Glutamatergic neuron (in vitro differentiated cells): ENCODE measurements around the gene CHDH. TPM values are rescaled to one million over a fixed set of nuclear protein-coding genes. Genes with fewer than 3 reads are reported as not detected.
A peak's percentile ranks its signal among the peaks of the same experiment; 100 is the strongest.

Source experiments
- DNase-seq: peaks from one replicate; pipeline ENCODE4 v3.0.0; 2022
- H3K27ac Mint-ChIP-seq: one replicate; pipeline ENCODE4 v1.8.0; 2020; ENCODE audit warnings: mild to moderate bottlenecking, mixed read lengths, inconsistent platforms; ENCODE audit not compliant: unreplicated experiment
- H3K27me3 Mint-ChIP-seq: one replicate; pipeline ENCODE4 v1.8.0; 2020; ENCODE audit warnings: mild to moderate bottlenecking, moderate library complexity, mixed read lengths, inconsistent platforms; ENCODE audit not compliant: unreplicated experiment
- H3K36me3 Mint-ChIP-seq: one replicate; pipeline ENCODE4 v1.8.0; 2020; ENCODE audit warnings: mild to moderate bottlenecking, mixed read lengths, inconsistent platforms; ENCODE audit not compliant: unreplicated experiment
- H3K4me1 Mint-ChIP-seq: one replicate; pipeline ENCODE4 v1.8.0; 2020; ENCODE audit warnings: mild to moderate bottlenecking, low read depth, mixed read lengths, inconsistent platforms; ENCODE audit not compliant: unreplicated experiment
- H3K4me3 Mint-ChIP-seq: one replicate; pipeline ENCODE4 v1.8.0; 2020; ENCODE audit warnings: mild to moderate bottlenecking, mixed read lengths, inconsistent platforms; ENCODE audit not compliant: unreplicated experiment
- H3K9me3 Mint-ChIP-seq: one replicate; pipeline ENCODE4 v1.8.0; 2020; ENCODE audit warnings: mild to moderate bottlenecking, moderate library complexity, mixed read lengths, inconsistent platforms; ENCODE audit not compliant: unreplicated experiment
- total RNA-seq: library from RNA; stranded (reverse); fragmentation: NEBNext Ultra II Directional; extraction: Animal tissue kit (Norgen Biotek cat#: 25700); gene quantifications from one replicate; pipeline ENCODE4 v1.2.1, GENCODE V29; 2021; ENCODE audit not compliant: unreplicated experiment
- TF ChIP-seq, protein P1 (sequence below): fragments of 200-600 bp; sonication (generic); IDR thresholded peaks from one replicate; pipeline ENCODE4 v1.5.0; 2021; ENCODE audit not compliant: partially characterized antibody, unreplicated experiment

Gene CHDH
- total RNA-seq, 1 donor from 2014 or later: 0.61 TPM

DNA sequence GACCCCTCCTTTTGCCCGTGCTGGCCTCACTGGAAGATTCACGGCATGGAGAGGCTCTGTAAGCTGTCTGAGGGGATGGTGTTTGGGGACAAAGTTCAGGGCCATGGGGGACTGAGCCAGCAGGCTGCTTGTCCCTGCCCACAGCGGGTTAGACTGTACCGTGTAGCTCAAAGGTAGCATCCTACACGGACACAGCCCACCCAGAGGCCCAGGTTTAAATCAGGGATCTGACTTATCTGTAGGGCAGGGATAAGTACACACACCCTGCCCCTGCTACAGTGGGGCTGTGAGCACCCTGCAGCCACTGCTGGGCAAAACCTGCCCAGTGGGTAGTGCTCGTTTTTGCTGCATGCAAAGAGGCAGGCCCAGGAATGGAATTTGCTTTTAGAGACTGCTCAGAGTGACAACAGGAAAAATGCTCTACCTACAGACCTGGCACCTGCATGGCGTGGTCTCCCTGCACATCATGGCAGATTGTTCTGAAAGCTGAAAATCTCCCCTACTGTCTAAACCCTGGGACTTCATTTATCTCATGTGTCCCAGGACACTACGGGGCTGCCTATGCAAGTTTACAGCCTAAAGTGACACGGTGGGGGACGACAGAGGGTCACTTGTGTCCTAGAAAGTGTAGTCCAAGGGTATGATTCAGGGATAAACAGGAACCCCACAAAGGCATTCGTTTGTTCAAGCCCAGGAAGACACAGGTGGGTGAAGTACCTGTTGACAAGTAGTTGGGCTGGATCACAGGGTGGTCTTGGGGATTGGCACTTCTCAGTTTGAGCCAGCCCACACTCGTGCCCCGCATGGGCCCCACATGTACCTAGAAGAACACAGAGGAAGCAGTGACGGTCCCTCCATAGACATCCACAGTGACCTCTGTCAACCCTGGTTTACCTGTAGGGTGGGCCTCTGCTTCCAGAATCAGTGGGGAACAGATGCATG is 27.7 kb downstream of the CHDH start:
- no peaks in the 10 kb centered on the region for H3K27me3 Mint-ChIP-seq
- DNase-seq: peak; percentile 0
- no peak overlapping the region for H3K4me3 Mint-ChIP-seq
- H3K9me3 Mint-ChIP-seq: peaks cover 5% of the 10 kb centered on the region
- no peak overlapping the region for H3K27ac Mint-ChIP-seq
- H3K36me3 Mint-ChIP-seq: no peaks in the 10 kb centered on the region
- H3K4me1 Mint-ChIP-seq: no peaks in the 10 kb centered on the region
- TF ChIP-seq, protein P1, sequence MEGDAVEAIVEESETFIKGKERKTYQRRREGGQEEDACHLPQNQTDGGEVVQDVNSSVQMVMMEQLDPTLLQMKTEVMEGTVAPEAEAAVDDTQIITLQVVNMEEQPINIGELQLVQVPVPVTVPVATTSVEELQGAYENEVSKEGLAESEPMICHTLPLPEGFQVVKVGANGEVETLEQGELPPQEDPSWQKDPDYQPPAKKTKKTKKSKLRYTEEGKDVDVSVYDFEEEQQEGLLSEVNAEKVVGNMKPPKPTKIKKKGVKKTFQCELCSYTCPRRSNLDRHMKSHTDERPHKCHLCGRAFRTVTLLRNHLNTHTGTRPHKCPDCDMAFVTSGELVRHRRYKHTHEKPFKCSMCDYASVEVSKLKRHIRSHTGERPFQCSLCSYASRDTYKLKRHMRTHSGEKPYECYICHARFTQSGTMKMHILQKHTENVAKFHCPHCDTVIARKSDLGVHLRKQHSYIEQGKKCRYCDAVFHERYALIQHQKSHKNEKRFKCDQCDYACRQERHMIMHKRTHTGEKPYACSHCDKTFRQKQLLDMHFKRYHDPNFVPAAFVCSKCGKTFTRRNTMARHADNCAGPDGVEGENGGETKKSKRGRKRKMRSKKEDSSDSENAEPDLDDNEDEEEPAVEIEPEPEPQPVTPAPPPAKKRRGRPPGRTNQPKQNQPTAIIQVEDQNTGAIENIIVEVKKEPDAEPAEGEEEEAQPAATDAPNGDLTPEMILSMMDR: no peak

DNA sequence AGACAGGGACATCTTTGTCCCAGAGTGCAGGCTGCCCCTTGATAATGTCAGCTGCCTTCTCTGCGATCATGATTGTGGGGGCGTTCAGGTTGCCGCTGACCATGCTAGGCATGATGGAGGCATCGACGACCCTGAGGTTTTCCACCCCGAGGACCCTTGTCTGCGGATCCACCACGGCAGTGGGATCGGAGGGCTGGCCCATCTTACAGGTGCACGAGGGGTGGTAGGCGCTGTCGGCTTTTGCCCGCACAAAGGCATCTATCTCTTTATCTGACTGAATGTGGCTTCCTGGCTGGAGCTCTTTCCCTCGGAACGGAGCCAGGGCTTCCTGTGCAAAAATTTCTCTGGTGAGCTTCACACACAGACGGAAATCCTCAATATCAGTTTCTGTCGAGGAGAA is 28.4 kb downstream of the CHDH start:
- TF ChIP-seq, protein P1: no peak
- Mint-ChIP-seq H3K4me3 (no peak overlapping the region), H3K4me1 (no peaks in the 10 kb centered on the region), H3K36me3 (no peaks in the 10 kb centered on the region), H3K27ac (no peak overlapping the region), H3K27me3 (no peaks in the 10 kb centered on the region), H3K9me3 (peaks cover 5% of the 10 kb centered on the region)
- DNase-seq: no peak

DNA sequence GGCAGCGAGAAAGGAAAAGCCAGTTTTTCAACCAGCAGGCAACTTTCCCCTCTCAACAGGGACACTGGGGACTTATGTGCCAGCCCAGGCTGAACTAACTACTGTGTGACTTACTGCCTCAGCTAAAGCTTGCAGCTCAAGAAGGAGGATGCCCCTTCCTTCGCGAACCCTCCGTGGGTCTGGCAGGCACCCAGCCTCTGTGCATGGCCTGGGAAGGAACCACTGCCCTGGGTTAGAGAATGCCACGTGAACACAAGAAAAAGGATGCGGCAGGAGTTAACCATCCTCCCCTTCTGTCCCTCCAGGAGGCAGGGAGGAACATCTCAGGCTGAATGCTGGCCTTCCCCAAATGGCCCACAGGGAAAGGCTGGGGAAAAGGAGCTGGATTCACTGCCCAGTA is 29.0 kb downstream of the CHDH start:
- Mint-ChIP-seq H3K4me3 (no peak overlapping the region), H3K9me3 (peaks cover 5% of the 10 kb centered on the region)

DNA sequence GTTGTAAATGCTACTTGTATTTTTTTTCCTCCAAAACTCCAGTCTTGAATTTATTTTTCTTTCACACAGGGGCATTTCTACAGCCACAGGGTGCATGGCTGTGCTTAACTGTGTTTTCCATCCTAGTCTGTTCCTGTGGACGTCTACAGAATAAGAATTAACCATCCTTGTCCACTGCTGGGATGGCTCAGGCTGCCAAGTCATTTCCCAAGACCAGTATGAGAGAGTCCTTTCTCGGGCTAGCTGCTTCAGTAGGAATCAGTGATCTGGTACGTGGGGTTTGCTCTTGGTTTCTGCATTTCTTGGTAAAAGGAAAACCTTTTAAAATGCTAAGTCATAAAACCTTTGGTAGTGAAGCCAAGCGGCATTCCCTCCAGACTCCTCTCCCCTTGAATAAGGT is 29.8 kb downstream of the CHDH start:
- TF ChIP-seq, protein P1: no peak
- no peaks in the 10 kb centered on the region for H3K27me3 Mint-ChIP-seq
- no peak overlapping the region for H3K4me3 Mint-ChIP-seq
- peaks cover 3% of the 10 kb centered on the region for H3K4me1 Mint-ChIP-seq
- H3K27ac Mint-ChIP-seq: no peak overlapping the region
- H3K36me3 Mint-ChIP-seq: no peaks in the 10 kb centered on the region
- DNase-seq: no peak
- H3K9me3 Mint-ChIP-seq: peaks cover 3% of the 10 kb centered on the region

More for the DNA sequence above, 29.0 kb downstream of the CHDH start:
- Mint-ChIP-seq H3K36me3 (no peaks in the 10 kb centered on the region), H3K27ac (no peak overlapping the region), H3K27me3 (no peaks in the 10 kb centered on the region), H3K4me1 (peaks cover 2% of the 10 kb centered on the region)
- peak; percentile 5 for DNase-seq
- TF ChIP-seq, protein P1: no peak

- Mint-ChIP-seq H3K27ac (no peak overlapping the region), H3K4me1 (peaks cover 3% of the 10 kb centered on the region), H3K4me3 (no peak overlapping the region), H3K9me3 (peaks cover 2% of the 10 kb centered on the region), H3K36me3 (no peaks in the 10 kb centered on the region), H3K27me3 (no peaks in the 10 kb centered on the region)
- TF ChIP-seq, protein P1: no peak
- peak; percentile 11 for DNase-seq
Observed at GRCh38 chr3:53815651-53816050, 30.6 kb downstream of the CHDH start.
